Motor neuron (in vitro differentiated cells): ENCODE data around the gene NUB1. TPM values are rescaled to one million over a fixed set of nuclear protein-coding genes. Genes with fewer than 3 reads are reported as not detected.

Experiments
- ATAC-seq, 8 experiments: fragments of 200-7000 bp; cut with Tn5 transposase; replicated peaks in 6 of 8; 2 replicates each; pipeline ENCODE4 v1.8.0; 2021; ENCODE audit warnings: mild to moderate bottlenecking in 8 of 8, moderate library complexity in 8 of 8
- H3K27ac ChIP-seq, 2 donors: fragments of 250-450 bp; sonication (Bioruptor Pico); 2 replicates each; pipeline ENCODE4 v1.9.0; 2021; ENCODE audit warnings: antibody characterized with exemption in 2 of 2, mild to moderate bottlenecking in 2 of 2, moderate library complexity in 1 of 2
- H3K4me1 ChIP-seq, 2 donors: fragments of 250-450 bp; sonication (Bioruptor Pico); replicated peaks in 1 of 2; 2 replicates each; pipeline ENCODE4 v1.6.1; 2021; ENCODE audit warnings: antibody characterized with exemption in 2 of 2, mild to moderate bottlenecking in 2 of 2, moderate library complexity in 1 of 2
- H3K4me3 ChIP-seq, 5 donors: fragments of 250-450 bp; sonication (Bioruptor Pico); 2 replicates each; pipeline ENCODE4 v1.9.0; 2021; ENCODE audit warnings: antibody characterized with exemption in 5 of 5, mild to moderate bottlenecking in 5 of 5, moderate library complexity in 4 of 5
- WGBS, 10 experiments: fragments of 450-650 bp; shearing (Covaris generic); methylation state at CpG; one replicate each; pipeline ENCODE4 v1.0.0; 2022; 5-methylcytosine and 5-hydroxymethylcytosine counted together
- in situ Hi-C, 9 experiments: fragments of 400-800 bp; cut with MboI; loops; one replicate each; pipeline ENCODE4 v1.15.0; 2021; ENCODE audit warnings: low sequenced_read_pairs in 9 of 9, low pct_unique_long_range_greater_than_20kb in 2 of 9; ENCODE audit not compliant: unreplicated experiment in 9 of 9
- total RNA-seq, 8 experiments: library from RNA; unstranded; fragments of 300-600 nt; gene quantifications; 2 replicates each; pipeline versions ENCODE4 v1.2.3 to v1.2.4, GENCODE V29; 2022

Gene NUB1
- total RNA-seq, 8 experiments from 2014 or later: 37.3 to 94.9 (median 53.2) TPM

DNA sequence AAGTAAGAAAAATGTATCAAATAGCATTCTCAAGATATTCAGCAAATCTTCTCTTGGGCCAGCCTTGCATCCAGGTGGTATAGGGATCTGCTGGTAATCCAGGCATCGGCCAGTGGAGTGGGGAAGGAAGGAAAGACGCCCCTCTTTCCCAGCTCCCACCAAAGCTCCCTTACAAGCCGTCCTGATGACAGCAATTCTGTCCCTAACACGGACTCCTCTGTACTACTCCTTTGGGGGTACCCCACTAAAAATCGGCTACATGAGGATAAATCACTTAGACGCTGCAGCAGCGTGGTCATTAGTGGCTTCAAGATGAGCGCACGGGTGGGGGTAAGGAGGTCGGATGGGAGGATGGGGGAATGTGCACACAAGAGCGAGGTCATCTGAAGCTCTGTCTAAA, 24.7 kb upstream of the NUB1 start:
- Histone ChIP-seq H3K4me3 (no peak overlapping the region), H3K27ac (no peak overlapping the region), H3K4me1 (no peaks in the 10 kb centered on the region)
- WGBS, 10 experiments: 7 to 100% (median 74%) methylated on average over 2 to 6 of the region's 11 CpGs; no CpG with 5 or more reads in 2 of the 10 experiments
- ATAC-seq: peak in 1 of 8 experiments; percentile 48
- in situ Hi-C loops: loop anchor here in 2 of 9 experiments (25.0 kb wide), 2 partner anchors 120 to 445 kb away; partner anchors contain the start of gene CRYGN (in 1 of the 2)

- WGBS, 10 experiments: 40 to 88% (median 75%) methylated on average over 1 to 4 of the region's 4 CpGs; no CpG with 5 or more reads in 1 of the 10 experiments
- Histone ChIP-seq H3K4me1 (no peaks in the 10 kb centered on the region), H3K27ac (no peak overlapping the region), H3K4me3 (no peak overlapping the region)
- in situ Hi-C loops: loop anchor here in 2 of 9 experiments (25.0 kb wide), 2 partner anchors 119 to 444 kb away; partner anchors contain the start of gene CRYGN (in 1 of the 2)
- ATAC-seq: no peak
Observed at GRCh38 chr7:151317936-151318335, 23.7 kb upstream of the NUB1 start.

GRCh38 chr7:151319189-151319588, 22.4 kb upstream of the NUB1 start:
- WGBS, 10 experiments: 0 to 70% (median 17%) methylated on average over 1 to 2 of the region's 2 CpGs; no CpG with 5 or more reads in 1 of the 10 experiments
- H3K27ac ChIP-seq: no peak overlapping the region
- ATAC-seq: no peak
- H3K4me3 ChIP-seq: no peak overlapping the region
- no peaks in the 10 kb centered on the region for H3K4me1 ChIP-seq
- in situ Hi-C loops: loop anchor here in 2 of 9 experiments (25.0 kb wide), 2 partner anchors 118 to 443 kb away; partner anchors contain the start of gene CRYGN (in 1 of the 2)

DNA sequence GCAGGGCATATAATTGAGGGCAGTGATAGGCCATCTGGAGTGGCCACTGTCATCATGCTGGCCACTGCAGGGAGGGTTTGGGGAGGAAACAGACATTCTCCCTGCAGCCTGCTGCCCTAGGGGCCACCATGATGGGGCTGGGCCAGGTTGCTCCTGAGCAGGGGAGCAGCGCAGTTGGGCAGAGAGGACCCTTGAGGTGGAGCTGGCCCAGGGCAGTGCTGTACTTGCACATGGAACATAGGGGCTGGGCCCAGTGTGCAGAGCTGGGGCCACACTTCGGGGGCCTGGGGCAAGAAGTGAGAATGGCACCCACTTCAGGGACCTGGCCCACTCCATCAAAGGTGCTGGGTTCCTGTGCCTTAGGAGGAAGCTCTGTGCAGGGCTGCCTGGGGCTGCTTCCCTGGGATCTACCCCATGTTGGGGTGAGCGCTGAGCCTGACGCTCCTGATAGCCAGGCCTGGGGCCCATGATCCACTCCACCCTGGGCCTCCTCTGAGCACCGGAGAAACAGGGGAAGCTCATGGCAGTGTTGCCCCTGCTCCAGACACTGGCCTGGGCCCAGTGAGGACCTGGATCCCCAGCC, 21.3 kb upstream of the NUB1 start:
- ATAC-seq: no peak
- Histone ChIP-seq H3K27ac (no peak overlapping the region), H3K4me3 (no peak overlapping the region), H3K4me1 (no peaks in the 10 kb centered on the region)
- WGBS, 10 experiments: 40 to 90% (median 70%) methylated on average over 1 to 2 of the region's 5 CpGs; no CpG with 5 or more reads in 7 of the 10 experiments
- in situ Hi-C loops: loop anchor here in 2 of 9 experiments (25.0 kb wide), 2 partner anchors 117 to 442 kb away; partner anchors contain the start of gene CRYGN (in 1 of the 2)

GRCh38 chr7:151321341-151321740, 20.3 kb upstream of the NUB1 start:
- in situ Hi-C loops: loop anchor here in 2 of 9 experiments (25.0 kb wide), 2 partner anchors 116 to 441 kb away; partner anchors contain the start of gene CRYGN (in 1 of the 2)
- Histone ChIP-seq H3K4me1 (no peaks in the 10 kb centered on the region), H3K27ac (no peak overlapping the region), H3K4me3 (no peak overlapping the region)
- 0 to 58% (median 8%) methylated on average over 1 to 2 of the region's 3 CpGs; no CpG with 5 or more reads in 6 of the 10 experiments for WGBS, 10 experiments
- ATAC-seq: peak in 1 of 8 experiments; percentile 34

DNA sequence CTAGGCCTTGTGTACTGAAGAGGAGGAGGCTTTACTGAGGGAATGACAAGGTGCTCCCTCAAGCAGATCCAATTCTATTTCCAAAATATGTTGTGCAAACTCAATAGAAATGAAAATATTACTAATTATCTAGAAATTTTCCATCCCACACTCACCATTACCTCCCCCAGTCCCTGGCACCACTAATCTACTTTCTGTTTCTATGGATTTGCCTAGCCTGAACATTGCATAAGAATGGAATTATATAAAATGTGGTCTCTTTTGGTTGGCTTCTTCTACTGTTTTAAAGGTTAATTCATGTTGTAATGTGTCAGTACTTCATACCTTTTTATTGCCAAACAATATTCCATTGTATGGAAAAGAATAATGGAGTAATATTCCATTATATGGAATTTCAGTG, 18.7 kb upstream of the NUB1 start:
- Histone ChIP-seq H3K4me1 (no peaks in the 10 kb centered on the region), H3K27ac (no peak overlapping the region), H3K4me3 (no peak overlapping the region)
- ATAC-seq: no peak
- in situ Hi-C loops: loop anchor here in 2 of 9 experiments (25.0 kb wide), 2 partner anchors 114 to 439 kb away; partner anchors contain the start of gene CRYGN (in 1 of the 2)

GRCh38 chr7:151327022-151327421, 14.6 kb upstream of the NUB1 start:
- 43 to 86% (median 69%) methylated on average over 1 to 2 of the region's 2 CpGs; no CpG with 5 or more reads in 2 of the 10 experiments for WGBS, 10 experiments

GRCh38 chr7:151327659-151328058, 14.0 kb upstream of the NUB1 start:
- in situ Hi-C loops: no loop called here
- WGBS, 10 experiments: 33 to 89% (median 58%) methylated on average over 1 to 2 of the region's 2 CpGs; no CpG with 5 or more reads in 5 of the 10 experiments
- ATAC-seq: peak in 1 of 8 experiments; percentile 42

More at GRCh38 chr7:151327022-151327421, 14.6 kb upstream of the NUB1 start:
- H3K4me3 ChIP-seq: no peak overlapping the region
- H3K27ac ChIP-seq: no peak overlapping the region
- H3K4me1 ChIP-seq: no peaks in the 10 kb centered on the region
- no peak for ATAC-seq
- in situ Hi-C loops: no loop called here

DNA sequence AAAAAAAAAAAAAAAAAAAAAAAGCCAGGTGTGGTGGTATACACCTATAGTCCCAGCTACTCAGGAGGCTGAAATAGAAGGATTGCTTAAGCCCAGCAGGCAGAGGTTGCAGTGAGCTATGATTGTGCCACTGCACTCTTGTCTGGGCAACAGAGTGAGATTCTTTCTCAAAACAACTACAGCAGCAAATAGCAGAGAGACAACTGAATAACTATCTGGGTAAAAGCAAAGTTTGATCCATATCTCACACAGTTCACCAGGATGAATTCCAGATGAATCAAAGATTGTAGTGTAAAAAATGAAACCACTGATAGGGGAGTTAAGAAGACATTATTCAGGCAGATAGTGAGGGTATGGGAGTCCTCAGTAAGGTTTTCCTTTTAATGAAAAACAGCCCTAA, 11.4 kb upstream of the NUB1 start:
- no peaks in the 10 kb centered on the region for H3K4me1 ChIP-seq
- no peak for ATAC-seq
- in situ Hi-C loops: no loop called here
- H3K27ac ChIP-seq: no peak overlapping the region
- H3K4me3 ChIP-seq: no peak overlapping the region

More at GRCh38 chr7:151327659-151328058, 14.0 kb upstream of the NUB1 start:
- Histone ChIP-seq H3K4me3 (no peak overlapping the region), H3K27ac (no peak overlapping the region), H3K4me1 (no peaks in the 10 kb centered on the region)

- Histone ChIP-seq H3K4me1 (no peaks in the 10 kb centered on the region), H3K27ac (no peak overlapping the region), H3K4me3 (no peak overlapping the region)
- peak in 2 of 8 experiments; percentile 34 to 36 for ATAC-seq
- 0 to 100% (median 63%) methylated on average over 1 to 3 of the region's 3 CpGs; no CpG with 5 or more reads in 2 of the 10 experiments for WGBS, 10 experiments
- in situ Hi-C loops: no loop called here
Observed at GRCh38 chr7:151330661-151331060, 11.0 kb upstream of the NUB1 start.

- WGBS, 10 experiments: 33 to 100% (median 83%) methylated on average over 1 of the region's 1 CpG; no CpG with 5 or more reads in 7 of the 10 experiments
- no peak overlapping the region for H3K27ac ChIP-seq
- no peak for ATAC-seq
- no peak overlapping the region for H3K4me3 ChIP-seq
- in situ Hi-C loops: no loop called here
- H3K4me1 ChIP-seq: no peaks in the 10 kb centered on the region
Observed at GRCh38 chr7:151334628-151335027, 7.0 kb upstream of the NUB1 start.

- Histone ChIP-seq H3K4me3 (no peak overlapping the region), H3K4me1 (no peaks in the 10 kb centered on the region), H3K27ac (no peak overlapping the region)
- no peak for ATAC-seq
- in situ Hi-C loops: no loop called here
- WGBS, 10 experiments: 63 to 98% (median 90%) methylated on average over 4 to 12 of the region's 12 CpGs; no CpG with 5 or more reads in 1 of the 10 experiments
Observed at GRCh38 chr7:151336027-151336708, 5.4 kb upstream of the NUB1 start.

DNA sequence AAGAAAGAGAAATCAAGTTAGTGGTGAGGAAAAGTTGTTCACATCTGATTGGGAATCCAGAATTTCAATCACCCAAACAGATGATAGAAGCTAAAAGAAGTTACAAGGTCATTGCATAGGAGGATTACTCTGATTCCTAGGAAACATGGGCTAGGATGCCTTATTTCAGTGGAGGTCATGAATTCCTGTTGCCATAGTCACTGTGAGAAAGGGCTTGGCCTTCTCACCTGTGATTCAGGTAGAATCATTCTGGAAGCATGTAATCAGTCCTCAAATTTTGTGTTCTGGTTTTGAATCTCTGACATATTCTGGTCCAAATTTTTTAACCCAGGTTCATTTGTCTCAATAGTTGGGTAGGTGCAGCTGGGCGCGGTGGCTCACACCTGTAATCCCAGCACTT, 4.3 kb upstream of the NUB1 start:
- H3K4me1 ChIP-seq: no peaks in the 10 kb centered on the region
- ATAC-seq: no peak
- H3K4me3 ChIP-seq: no peak overlapping the region
- H3K27ac ChIP-seq: no peak overlapping the region
- 94 to 100% (median 100%) methylated on average over 2 of the region's 2 CpGs; no CpG with 5 or more reads in 7 of the 10 experiments for WGBS, 10 experiments
- in situ Hi-C loops: no loop called here
